Medulla oblongata (tissue), 1 donor: ENCODE data around the gene TBC1D1.

Experiments
- DNase-seq: peaks from one replicate; pipeline ENCODE4 v3.0.0-alpha.2; 2015; ENCODE audit errors: extremely low spot score

The TBC1D1 gene

GRCh38 chr4:38169524-38169923, 278.6 kb downstream of the TBC1D1 start:
- no peak for DNase-seq

GRCh38 chr4:38170338-38171169, 279.7 kb downstream of the TBC1D1 start:
- DNase-seq: no peak

GRCh38 chr4:38172078-38172477, 281.2 kb downstream of the TBC1D1 start:
- no peak for DNase-seq

GRCh38 chr4:38173935-38174518, 283.1 kb downstream of the TBC1D1 start:
- no peak for DNase-seq

GRCh38 chr4:38174801-38175200, 283.9 kb downstream of the TBC1D1 start:
- peak; percentile 80 for DNase-seq

- no peak for DNase-seq
Observed at GRCh38 chr4:38176165-38176564, 285.3 kb downstream of the TBC1D1 start.

GRCh38 chr4:38177035-38177546, 286.2 kb downstream of the TBC1D1 start:
- DNase-seq: no peak

- no peak for DNase-seq
Observed at GRCh38 chr4:38177641-38178391, 286.9 kb downstream of the TBC1D1 start.

GRCh38 chr4:38178392-38178995, 287.6 kb downstream of the TBC1D1 start:
- no peak for DNase-seq

GRCh38 chr4:38179690-38180377, 288.9 kb downstream of the TBC1D1 start:
- peak; percentile 94 for DNase-seq

- DNase-seq: no peak
Observed at GRCh38 chr4:38180456-38180855, 289.6 kb downstream of the TBC1D1 start.

GRCh38 chr4:38181286-38181685, 290.4 kb downstream of the TBC1D1 start:
- no peak for DNase-seq

GRCh38 chr4:38182334-38182998, 291.6 kb downstream of the TBC1D1 start:
- DNase-seq: no peak

GRCh38 chr4:38184404-38184803, 293.5 kb downstream of the TBC1D1 start:
- DNase-seq: no peak

GRCh38 chr4:38185406-38186144, 294.7 kb downstream of the TBC1D1 start:
- DNase-seq: peak; percentile 50

- no peak for DNase-seq
Observed at GRCh38 chr4:38188136-38188535, 297.3 kb downstream of the TBC1D1 start.

- DNase-seq: no peak
Observed at GRCh38 chr4:38188631-38189101, 297.8 kb downstream of the TBC1D1 start.
